Measurements from ENCODE around the gene GPSM1. TPM values are rescaled to one million over a fixed set of nuclear protein-coding genes. Genes with fewer than 3 reads are reported as not detected.

GPSM1 gene
- total RNA-seq, 1 donor from 2014 or later, result 82.2 TPM

GRCh38 chr9:136337416-136338395, 10.4 kb downstream of the GPSM1 start:
- no peak overlapping the region for H3K27ac Mint-ChIP-seq

GRCh38 chr9:136338511-136338910, 11.2 kb downstream of the GPSM1 start:
- Mint-ChIP-seq H3K4me3 (ENCODE audit: low read depth) (no peak overlapping the region), H3K27ac (no peak overlapping the region), H3K27me3 (no peaks in the 10 kb centered on the region), H3K4me1 (ENCODE audit: low read depth) (peaks cover 3% of the 10 kb centered on the region), H3K36me3 (ENCODE audit: insufficient read depth) (peaks cover 4% of the 10 kb centered on the region), H3K9me3 (ENCODE audit: low read depth) (no peaks in the 10 kb centered on the region)
- DNase-seq (ENCODE audit: low spot score, unreplicated experiment), result no peak
- no peak for TF ChIP-seq CTCF (IDR thresholded peaks at IDR 0.05; ENCODE audit: unreplicated experiment)

More at GRCh38 chr9:136337416-136338395, 10.4 kb downstream of the GPSM1 start:
- Mint-ChIP-seq H3K4me1 (ENCODE audit: low read depth) (peaks cover 2% of the 10 kb centered on the region), H3K4me3 (ENCODE audit: low read depth) (no peak overlapping the region), H3K27me3 (no peaks in the 10 kb centered on the region), H3K36me3 (ENCODE audit: insufficient read depth) (peaks cover 4% of the 10 kb centered on the region), H3K9me3 (ENCODE audit: low read depth) (no peaks in the 10 kb centered on the region)
- DNase-seq (ENCODE audit: low spot score, unreplicated experiment), result no peak
- TF ChIP-seq CTCF (IDR thresholded peaks at IDR 0.05; ENCODE audit: unreplicated experiment), result no peak

- H3K36me3 Mint-ChIP-seq (ENCODE audit: insufficient read depth), result peaks cover 4% of the 10 kb centered on the region
- peak; percentile 90 for TF ChIP-seq CTCF (IDR thresholded peaks at IDR 0.05; ENCODE audit: unreplicated experiment)
- H3K4me3 Mint-ChIP-seq (ENCODE audit: low read depth), result no peak overlapping the region
- H3K27me3 Mint-ChIP-seq, result no peaks in the 10 kb centered on the region
- peak overlapping the region; percentile 23 for H3K27ac Mint-ChIP-seq
- DNase-seq (ENCODE audit: low spot score, unreplicated experiment), result peak; percentile 65
- peaks cover 3% of the 10 kb centered on the region for H3K4me1 Mint-ChIP-seq (ENCODE audit: low read depth)
- no peaks in the 10 kb centered on the region for H3K9me3 Mint-ChIP-seq (ENCODE audit: low read depth)
These were observed 12.0 kb downstream of the GPSM1 start for GRCh38 chr9:136339173-136339957.

- Mint-ChIP-seq H3K27ac (no peak overlapping the region), H3K9me3 (ENCODE audit: low read depth) (no peaks in the 10 kb centered on the region), H3K4me1 (ENCODE audit: low read depth) (peaks cover 3% of the 10 kb centered on the region), H3K27me3 (no peaks in the 10 kb centered on the region), H3K4me3 (ENCODE audit: low read depth) (no peak overlapping the region), H3K36me3 (ENCODE audit: insufficient read depth) (peaks cover 4% of the 10 kb centered on the region)
- DNase-seq (ENCODE audit: low spot score, unreplicated experiment), result no peak
- TF ChIP-seq CTCF (IDR thresholded peaks at IDR 0.05; ENCODE audit: unreplicated experiment), result no peak
These were observed 12.6 kb downstream of the GPSM1 start for GRCh38 chr9:136339958-136340310.

- no peak for DNase-seq (ENCODE audit: low spot score, unreplicated experiment)
- TF ChIP-seq CTCF (IDR thresholded peaks at IDR 0.05; ENCODE audit: unreplicated experiment), result no peak
- Mint-ChIP-seq H3K9me3 (ENCODE audit: low read depth) (no peaks in the 10 kb centered on the region), H3K36me3 (ENCODE audit: insufficient read depth) (peaks cover 4% of the 10 kb centered on the region), H3K4me1 (ENCODE audit: low read depth) (peaks cover 3% of the 10 kb centered on the region), H3K27ac (no peak overlapping the region), H3K27me3 (no peaks in the 10 kb centered on the region), H3K4me3 (ENCODE audit: low read depth) (no peak overlapping the region)
These were observed 13.2 kb downstream of the GPSM1 start for GRCh38 chr9:136340356-136341041.

Measured in progenitor cell of endocrine pancreas (in vitro differentiated cells).